HEK293 (cell line): ENCODE data around the gene DACH2.

ENCODE experiments used
- CTCF ChIA-PET: fragments of 350-600 bp; formaldehyde crosslinking; extraction: SDS; loops from one replicate; lab custom pipeline; 2021; ENCODE audit warnings: antibody characterized with exemption; lab: Yijun Ruan, JAX
- POLR2A ChIA-PET: fragments of 300-600 bp; formaldehyde crosslinking; extraction: SDS; loops from one replicate; lab custom pipeline; 2020; ENCODE audit warnings: antibody characterized with exemption, inconsistent platforms; lab: Yijun Ruan, JAX
- H3K27ac ChIP-seq: fragments of 200-500 bp; sonication (Bioruptor generic); 2 replicates; pipeline ENCODE4 v1.5.1; 2014; ENCODE audit warnings: low read depth, low read length, control low read depth, inconsistent platforms; ENCODE audit errors: extremely low read depth
- H3K36me3 ChIP-seq, 2 experiments: fragments of 200-500 bp in 1 of 2; sonication (Bioruptor generic) in 1 of 2; 1 replicate in 1 of 2; 2 replicates in 1 of 2; pipeline ENCODE4 v1.5.1; 2014 to 2017; ENCODE audit warnings: inconsistent platforms in 2 of 2, low read length in 2 of 2; ENCODE audit not compliant: control insufficient read depth in 2 of 2, insufficient read depth in 1 of 2
- H3K4me1 ChIP-seq: fragments of 200-500 bp; sonication (Bioruptor generic); 2 replicates; pipeline ENCODE4 v1.5.1; 2014; ENCODE audit warnings: mild to moderate bottlenecking, low read length, inconsistent platforms; ENCODE audit not compliant: control insufficient read depth, insufficient read depth
- H3K4me3 ChIP-seq: 2 replicates; pipeline ENCODE4 v1.5.1; 2011; ENCODE audit warnings: low read depth, mild to moderate bottlenecking, control low read depth, low read length, moderate library complexity
- H3K9me3 ChIP-seq: fragments of 200-500 bp; sonication (Bioruptor generic); 2 replicates; pipeline ENCODE4 v1.5.1; 2014; ENCODE audit warnings: low read depth, low read length, inconsistent platforms; ENCODE audit not compliant: control insufficient read depth, insufficient read depth
- AEBP2 ChIP-seq: fragments of 450-650 bp; formaldehyde crosslinking; IDR thresholded peaks from 2 replicates; pipeline ENCODE4 v1.5.1; 2016; ENCODE audit warnings: missing biosample characterization, missing genetic modification characterization, borderline replicate concordance
- HOXA7 ChIP-seq: sonication (generic); formaldehyde crosslinking; IDR thresholded peaks from 2 replicates; pipeline ENCODE4 v1.8.1; 2022; ENCODE audit warnings: missing genetic modification reagents, borderline replicate concordance
- ZBTB21 ChIP-seq: fragments of 450-650 bp; formaldehyde crosslinking; IDR thresholded peaks from 2 replicates; pipeline ENCODE4 v1.5.1; 2017; ENCODE audit warnings: missing biosample characterization, missing genetic modification characterization
- ZFP3 ChIP-seq: fragments of 450-650 bp; formaldehyde crosslinking; IDR thresholded peaks from 2 replicates; pipeline ENCODE4 v1.5.1; 2016; ENCODE audit warnings: low read depth, missing biosample characterization, missing genetic modification characterization
- ZNF174 ChIP-seq: fragments of 450-650 bp; formaldehyde crosslinking; IDR thresholded peaks from 2 replicates; pipeline ENCODE4 v1.5.0; 2017; ENCODE audit warnings: missing biosample characterization, mild to moderate bottlenecking, missing genetic modification characterization
- ZNF18 ChIP-seq: fragments of 450-650 bp; formaldehyde crosslinking; IDR thresholded peaks from 2 replicates; pipeline ENCODE4 v1.5.1; 2016; ENCODE audit warnings: missing biosample characterization, missing genetic modification characterization
- ZNF239 ChIP-seq: fragments of 450-650 bp; formaldehyde crosslinking; IDR thresholded peaks from 2 replicates; pipeline ENCODE4 v1.5.1; 2016; ENCODE audit warnings: missing biosample characterization, missing genetic modification characterization
- ZNF24 ChIP-seq: fragments of 450-650 bp; formaldehyde crosslinking; IDR thresholded peaks from 2 replicates; pipeline ENCODE4 v1.5.1; 2016; ENCODE audit warnings: missing biosample characterization, missing genetic modification characterization
- ZNF350 ChIP-seq: fragments of 450-650 bp; formaldehyde crosslinking; IDR thresholded peaks from 2 replicates; pipeline ENCODE4 v1.5.0; 2017; ENCODE audit warnings: missing biosample characterization, mild to moderate bottlenecking, missing genetic modification characterization
- ZNF501 ChIP-seq: fragments of 450-650 bp; formaldehyde crosslinking; IDR thresholded peaks from 2 replicates; pipeline ENCODE4 v1.5.1; 2016; ENCODE audit warnings: missing biosample characterization, missing genetic modification characterization
- ZNF518A ChIP-seq: fragments of 450-650 bp; formaldehyde crosslinking; conservative IDR thresholded peaks from 2 replicates; pipeline ENCODE4 v1.5.1; 2016; ENCODE audit warnings: low read depth, missing biosample characterization, missing genetic modification characterization
- ZNF561 ChIP-seq: fragments of 450-650 bp; IDR thresholded peaks from 2 replicates; pipeline ENCODE4 v1.5.1; 2018; ENCODE audit warnings: missing biosample characterization, missing genetic modification characterization, borderline replicate concordance
- ZNF571 ChIP-seq: fragments of 450-650 bp; formaldehyde crosslinking; IDR thresholded peaks from 2 replicates; pipeline ENCODE4 v1.5.0; 2017; ENCODE audit warnings: missing biosample characterization, missing genetic modification characterization
- ZNF621 ChIP-seq: fragments of 450-650 bp; formaldehyde crosslinking; IDR thresholded peaks from 2 replicates; pipeline ENCODE4 v1.5.1; 2017; ENCODE audit warnings: missing biosample characterization, missing genetic modification characterization
- ZNF645 ChIP-seq: fragments of 450-650 bp; formaldehyde crosslinking; IDR thresholded peaks from 2 replicates; pipeline ENCODE4; 2016; ENCODE audit warnings: missing biosample characterization, missing genetic modification characterization
- ZNF76 ChIP-seq: fragments of 450-650 bp; formaldehyde crosslinking; IDR thresholded peaks from 2 replicates; pipeline ENCODE4; 2016; ENCODE audit warnings: low read depth, missing biosample characterization, missing genetic modification characterization, borderline replicate concordance
- ZSCAN30 ChIP-seq: fragments of 450-650 bp; IDR thresholded peaks from 2 replicates; pipeline ENCODE4 v1.5.1; 2018; ENCODE audit warnings: missing biosample characterization, mild to moderate bottlenecking, missing genetic modification characterization, moderate library complexity
- TF ChIP-seq, protein P1 (sequence below): fragments of 450-650 bp; formaldehyde crosslinking; IDR thresholded peaks from 2 replicates; pipeline ENCODE4 v1.5.1; 2016; ENCODE audit warnings: missing biosample characterization, missing genetic modification characterization
- TF ChIP-seq, protein P2 (sequence below): fragments of 450-650 bp; formaldehyde crosslinking; IDR thresholded peaks from 2 replicates; pipeline ENCODE4 v1.5.1; 2016; ENCODE audit warnings: missing biosample characterization, missing genetic modification characterization

Gene DACH2

DNA sequence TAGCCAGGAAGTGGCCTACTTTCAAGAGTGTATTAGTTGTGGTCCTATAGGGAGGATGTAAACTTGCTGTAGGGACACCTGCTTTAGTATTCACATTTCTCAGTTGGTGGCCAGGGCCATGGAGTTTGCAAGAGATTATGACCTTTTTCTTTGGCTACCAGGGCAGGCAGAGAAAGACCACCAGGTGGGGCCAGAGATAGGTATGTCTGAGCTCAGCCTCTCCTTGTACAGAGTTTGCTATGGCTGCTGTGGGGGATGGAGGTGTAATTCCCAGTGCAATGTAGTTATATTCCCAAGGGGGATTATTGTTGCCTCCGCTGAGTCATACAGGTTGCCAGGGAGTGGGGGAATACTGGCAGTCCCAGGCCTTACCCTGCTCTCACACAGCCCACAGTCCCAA, 26.3 kb upstream of the DACH2 start:
- CTCF ChIA-PET = interaction anchor here (0.6 to 1.6 kb wide), 3 partner anchors 12 to 1313 kb away, joined by 3 to 6 read pairs (median 3); no protein-coding TSS in a partner anchor
- Histone ChIP-seq H3K4me3 (no peak overlapping the region), H3K27ac (no peak overlapping the region), H3K36me3 (no peaks in the 10 kb centered on the region), H3K4me1 (no peaks in the 10 kb centered on the region), H3K9me3 (no peaks in the 10 kb centered on the region)
- POLR2A ChIA-PET = no interaction called here
- TF ChIP-seq ZNF24 (no peak), ZNF561 (tag by site-specific recombination) (no peak), ZNF645 (tag by site-specific recombination) (no peak), ZNF501 (no peak), ZNF174 (tag by site-specific recombination) (no peak), ZNF239 (tag by site-specific recombination) (no peak), HOXA7 (no peak), ZNF518A (no peak), ZNF571 (tag by site-specific recombination) (no peak), ZNF350 (tag by site-specific recombination) (no peak), ZNF18 (no peak), ZBTB21 (tag by site-specific recombination) (no peak), ZSCAN30 (tag by site-specific recombination) (no peak), AEBP2 (tag by site-specific recombination) (no peak), ZNF76 (no peak), ZNF621 (tag by site-specific recombination) (no peak), ZFP3 (tag by site-specific recombination) (no peak)
- TF ChIP-seq, protein P1, sequence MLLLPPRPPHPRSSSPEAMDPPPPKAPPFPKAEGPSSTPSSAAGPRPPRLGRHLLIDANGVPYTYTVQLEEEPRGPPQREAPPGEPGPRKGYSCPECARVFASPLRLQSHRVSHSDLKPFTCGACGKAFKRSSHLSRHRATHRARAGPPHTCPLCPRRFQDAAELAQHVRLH (tag by site-specific recombination) = no peak
- TF ChIP-seq, protein P2, sequence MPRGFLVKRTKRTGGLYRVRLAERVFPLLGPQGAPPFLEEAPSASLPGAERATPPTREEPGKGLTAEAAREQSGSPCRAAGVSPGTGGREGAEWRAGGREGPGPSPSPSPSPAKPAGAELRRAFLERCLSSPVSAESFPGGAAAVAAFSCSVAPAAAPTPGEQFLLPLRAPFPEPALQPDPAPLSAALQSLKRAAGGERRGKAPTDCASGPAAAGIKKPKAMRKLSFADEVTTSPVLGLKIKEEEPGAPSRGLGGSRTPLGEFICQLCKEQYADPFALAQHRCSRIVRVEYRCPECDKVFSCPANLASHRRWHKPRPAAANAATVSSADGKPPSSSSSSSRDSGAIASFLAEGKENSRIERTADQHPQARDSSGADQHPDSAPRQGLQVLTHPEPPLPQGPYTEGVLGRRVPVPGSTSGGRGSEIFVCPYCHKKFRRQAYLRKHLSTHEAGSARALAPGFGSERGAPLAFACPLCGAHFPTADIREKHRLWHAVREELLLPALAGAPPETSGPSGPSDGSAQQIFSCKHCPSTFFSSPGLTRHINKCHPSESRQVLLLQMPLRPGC = no peak
